H9 (cell line): Measurements from ENCODE around the gene GFM2. TPM values are rescaled to one million over a fixed set of nuclear protein-coding genes. Genes with fewer than 3 reads are reported as not detected.
"Not testable (repeated sequence)": the region's sequence is repeated elsewhere in the genome, so short reads cannot be mapped to it uniquely, and the experiment has no call there.

ENCODE experiments used
- DNase-seq: peaks from one replicate; pipeline ENCODE4 v3.0.0-alpha.2; 2017
- H2AFZ ChIP-seq: one replicate; pipeline ENCODE4 v1.6.1; 2013; ENCODE audit warnings: mild to moderate bottlenecking, low read length, control low read depth, moderate library complexity
- H2AK5ac ChIP-seq: 2 replicates; pipeline ENCODE4 v1.6.1; 2013; ENCODE audit warnings: low read length, control low read depth, mixed read lengths; ENCODE audit not compliant: insufficient read length
- H2BK120ac ChIP-seq: one replicate; pipeline ENCODE4 v1.6.1; 2013; ENCODE audit warnings: low read depth, mild to moderate bottlenecking, low read length, control low read depth, inconsistent platforms; ENCODE audit not compliant: poor library complexity, severe bottlenecking
- H2BK12ac ChIP-seq: 2 replicates; pipeline ENCODE4 v1.6.1; 2013; ENCODE audit warnings: low read length, control low read depth, mixed read lengths, low read depth; ENCODE audit not compliant: insufficient read length
- H2BK15ac ChIP-seq: 2 replicates; pipeline ENCODE4 v1.6.1; 2013; ENCODE audit warnings: low read depth, low read length, control low read depth
- H2BK20ac ChIP-seq: one replicate; pipeline ENCODE4 v1.6.1; 2013; ENCODE audit warnings: low read depth, mild to moderate bottlenecking, low read length, control low read depth, inconsistent platforms; ENCODE audit not compliant: poor library complexity, severe bottlenecking
- H2BK5ac ChIP-seq: 2 replicates; pipeline ENCODE4 v1.6.1; 2013; ENCODE audit warnings: low read length, control low read depth, mixed read lengths; ENCODE audit not compliant: insufficient read length
- H3K14ac ChIP-seq: 2 replicates; pipeline ENCODE4 v1.6.1; 2013; ENCODE audit warnings: low read length, control low read depth; ENCODE audit not compliant: insufficient read depth
- H3K18ac ChIP-seq: 2 replicates; pipeline ENCODE4 v1.6.1; 2013; ENCODE audit warnings: low read depth, mild to moderate bottlenecking, mixed read lengths, low read length, control low read depth; ENCODE audit not compliant: insufficient read length
- H3K23ac ChIP-seq: 2 replicates; pipeline ENCODE4 v1.6.1; 2013; ENCODE audit warnings: low read length, control low read depth, mixed read lengths, low read depth; ENCODE audit not compliant: insufficient read length
- H3K23me2 ChIP-seq: 2 replicates; pipeline ENCODE4 v1.6.1; 2013; ENCODE audit warnings: low read depth, mild to moderate bottlenecking, mixed read lengths, low read length, control low read depth; ENCODE audit not compliant: insufficient read length, poor library complexity, severe bottlenecking
- H3K27ac ChIP-seq: 2 replicates; pipeline ENCODE4 v1.5.1; 2013; ENCODE audit warnings: low read length, control low read depth, mixed read lengths, low read depth; ENCODE audit not compliant: insufficient read length
- H3K27me3 ChIP-seq: 2 replicates; pipeline ENCODE4 v1.6.1; 2013; ENCODE audit warnings: low read length, control low read depth, inconsistent platforms; ENCODE audit not compliant: insufficient read depth
- H3K4ac ChIP-seq: 2 replicates; pipeline ENCODE4 v1.6.1; 2013; ENCODE audit warnings: low read depth, mild to moderate bottlenecking, control low read depth, inconsistent platforms, low read length, moderate library complexity
- H3K4me1 ChIP-seq: 2 replicates; pipeline ENCODE4 v1.6.1; 2013; ENCODE audit warnings: low read length, control low read depth, inconsistent platforms; ENCODE audit not compliant: insufficient read depth
- H3K4me2 ChIP-seq: 2 replicates; pipeline ENCODE4 v1.6.1; 2013; ENCODE audit warnings: low read length, control low read depth, mixed read lengths; ENCODE audit not compliant: insufficient read length, insufficient read depth
- H3K56ac ChIP-seq: 2 replicates; pipeline ENCODE4 v1.6.1; 2013; ENCODE audit warnings: low read depth, mild to moderate bottlenecking, mixed read lengths, low read length, control low read depth; ENCODE audit not compliant: insufficient read length
- H3K79me1 ChIP-seq: 2 replicates; pipeline ENCODE4 v1.6.1; 2013; ENCODE audit warnings: low read depth, mild to moderate bottlenecking, moderate library complexity, low read length, control low read depth, inconsistent platforms; ENCODE audit not compliant: insufficient read depth, poor library complexity, severe bottlenecking
- H3K79me2 ChIP-seq: 2 replicates; pipeline ENCODE4 v1.6.1; 2013; ENCODE audit warnings: low read length, control low read depth, inconsistent platforms; ENCODE audit not compliant: insufficient read depth
- H3K9ac ChIP-seq: 2 replicates; pipeline ENCODE4 v1.6.1; 2013; ENCODE audit warnings: low read length, control low read depth, mixed read lengths; ENCODE audit not compliant: insufficient read length; ENCODE audit errors: extremely low read depth
- H3K9me3 ChIP-seq: one replicate; pipeline ENCODE4 v1.6.1; 2013; ENCODE audit warnings: low read depth, low read length, inconsistent platforms; ENCODE audit not compliant: control insufficient read depth
- H3T11ph ChIP-seq: one replicate; pipeline ENCODE4 v1.6.1; 2013; ENCODE audit warnings: mild to moderate bottlenecking, low read length, control low read depth, inconsistent platforms
- H4K20me1 ChIP-seq: one replicate; pipeline ENCODE4 v1.6.1; 2013; ENCODE audit not compliant: control insufficient read depth, insufficient read length, insufficient read depth
- H4K5ac ChIP-seq: 2 replicates; pipeline ENCODE4 v1.6.1; 2013; ENCODE audit warnings: low read depth, mild to moderate bottlenecking, mixed read lengths, low read length, control low read depth; ENCODE audit not compliant: insufficient read length
- H4K8ac ChIP-seq: replicated peaks from 2 replicates; pipeline ENCODE4 v1.6.1; 2013; ENCODE audit warnings: low read length, control low read depth, mixed read lengths, low read depth; ENCODE audit not compliant: insufficient read length
- H4K91ac ChIP-seq: 2 replicates; pipeline ENCODE4 v1.6.1; 2013; ENCODE audit warnings: low read depth, mild to moderate bottlenecking, moderate library complexity, mixed read lengths, low read length, control low read depth; ENCODE audit not compliant: insufficient read length
- H3K27ac Mint-ChIP-seq, 3 experiments: 2 replicates in 2 of 3; 3 replicates in 1 of 3; pipeline ENCODE4 v1.8.0; 2020 to 2021; ENCODE audit warnings: mixed read lengths in 3 of 3, mild to moderate bottlenecking in 1 of 3, moderate library complexity in 1 of 3
- H3K27me3 Mint-ChIP-seq: 2 replicates; pipeline ENCODE4 v1.8.0; 2021; ENCODE audit warnings: low read depth, mild to moderate bottlenecking, moderate library complexity, mixed read lengths
- H3K36me3 Mint-ChIP-seq, 3 experiments: 2 replicates in 2 of 3; 3 replicates in 1 of 3; pipeline ENCODE4 v1.8.0; 2020 to 2021; ENCODE audit warnings: low read depth in 3 of 3, mixed read lengths in 3 of 3; ENCODE audit not compliant: insufficient read depth in 1 of 3
- H3K4me1 Mint-ChIP-seq, 2 experiments: 2 replicates each; pipeline ENCODE4 v1.8.0; 2020; ENCODE audit warnings: mixed read lengths in 2 of 2
- H3K4me3 Mint-ChIP-seq, 2 experiments: 2 replicates in 1 of 2; 3 replicates in 1 of 2; pipeline ENCODE4 v1.8.0; 2020 to 2021; ENCODE audit warnings: mild to moderate bottlenecking in 2 of 2, mixed read lengths in 2 of 2, moderate library complexity in 1 of 2
- H3K9me3 Mint-ChIP-seq, 2 experiments: 2 replicates in 1 of 2; 3 replicates in 1 of 2; pipeline ENCODE4 v1.8.0; 2020; ENCODE audit warnings: mild to moderate bottlenecking in 2 of 2, mixed read lengths in 2 of 2, moderate library complexity in 1 of 2
- CTCF ChIP-seq: fragments of 200-600 bp; sonication (generic); conservative IDR thresholded peaks from 3 replicates; pipeline ENCODE4 v1.8.0; 2021; ENCODE audit warnings: antibody characterized with exemption, mild to moderate bottlenecking
- WGBS: extraction: QIAGEN DNeasy Blood & Tissue Kit; methylation state at CpG from one replicate; pipeline ENCODE4 v1.1.7; 2013; ENCODE audit warnings: missing lambda C conversion rate, low lambda C conversion rate, mixed read lengths; ENCODE audit not compliant: insufficient read length; ENCODE audit errors: extremely low coverage; 5-methylcytosine and 5-hydroxymethylcytosine counted together
- total RNA-seq: library from RNA; stranded (reverse); gene quantifications from 2 replicates; pipeline ENCODE4 v1.2.1, GENCODE V29; 2021

Gene GFM2
- total RNA-seq, 1 experiment from 2014 or later: 30.0 TPM

GRCh38 chr5:74679966-74680365 is 87.0 kb downstream of the GFM2 start:
- no peak overlapping the region for H3K4me2 ChIP-seq
- WGBS: no CpG with 5 or more reads among the region's 4 CpGs
- no peak overlapping the region for H2BK15ac ChIP-seq
- H3K9me3 ChIP-seq: no peaks in the 10 kb centered on the region
- no peak overlapping the region for H3K4me3 Mint-ChIP-seq
- H3K14ac ChIP-seq: no peak overlapping the region
- H3K79me2 ChIP-seq: no peaks in the 10 kb centered on the region
- H3K56ac ChIP-seq: no peak overlapping the region
- H2BK20ac ChIP-seq: no peak overlapping the region
- no peaks in the 10 kb centered on the region for H4K20me1 ChIP-seq
- peaks cover 13% of the 10 kb centered on the region in 2 experiments for H3K4me1 Mint-ChIP-seq
- no peak overlapping the region for H3K27ac ChIP-seq
- H3T11ph ChIP-seq: no peak overlapping the region
- H3K4me1 ChIP-seq: no peaks in the 10 kb centered on the region
- no peaks in the 10 kb centered on the region; the same call in 1 of the 2 replicates for H3K27me3 Mint-ChIP-seq
- no peak overlapping the region for H3K18ac ChIP-seq
- H2AFZ ChIP-seq: peak overlapping the region; percentile 45
- DNase-seq: no peak
- H3K23me2 ChIP-seq: no peaks in the 10 kb centered on the region
- no peak overlapping the region for H4K91ac ChIP-seq
- no peak overlapping the region for H4K5ac ChIP-seq
- peak overlapping the region in 1 of 3 experiments; percentile 26; a peak in 1 of 7 replicates for H3K27ac Mint-ChIP-seq
- H3K9me3 Mint-ChIP-seq: no peaks in the 10 kb centered on the region
- no peaks in the 10 kb centered on the region for H3K36me3 Mint-ChIP-seq
- H3K23ac ChIP-seq: no peak overlapping the region
- no peak overlapping the region for H2BK120ac ChIP-seq
- H3K27me3 ChIP-seq: no peaks in the 10 kb centered on the region
- no peak overlapping the region for H2BK5ac ChIP-seq
- H3K79me1 ChIP-seq: no peaks in the 10 kb centered on the region
- H2AK5ac ChIP-seq: no peak overlapping the region
- H3K9ac ChIP-seq: no peak overlapping the region
- H4K8ac ChIP-seq: no peak overlapping the region
- no peak overlapping the region for H2BK12ac ChIP-seq
- TF ChIP-seq CTCF: no peak
- H3K4ac ChIP-seq: no peak overlapping the region

- H3K23me2 ChIP-seq, H3K27me3 Mint-ChIP-seq, H4K5ac ChIP-seq, H2BK15ac ChIP-seq, H3K79me1 ChIP-seq, H3K4me3 Mint-ChIP-seq, H2BK120ac ChIP-seq, H3K9me3 Mint-ChIP-seq, H2BK5ac ChIP-seq, H3K56ac ChIP-seq, H2AFZ ChIP-seq, H4K91ac ChIP-seq, H3K23ac ChIP-seq, H3T11ph ChIP-seq, H2BK20ac ChIP-seq, H3K14ac ChIP-seq, H3K4ac ChIP-seq, H3K18ac ChIP-seq, H3K79me2 ChIP-seq, H3K27me3 ChIP-seq, H2AK5ac ChIP-seq, H3K9me3 ChIP-seq, H3K27ac ChIP-seq, H3K4me1 ChIP-seq, H4K8ac ChIP-seq, H4K20me1 ChIP-seq, DNase-seq, H3K4me2 ChIP-seq, H2BK12ac ChIP-seq, H3K36me3 Mint-ChIP-seq, H3K9ac ChIP-seq, H3K27ac Mint-ChIP-seq: not testable (repeated sequence)
- no CpG with 5 or more reads among the region's 3 CpGs for WGBS
- H3K4me1 Mint-ChIP-seq: peaks cover 13% of the 10 kb centered on the region in 2 experiments
These were observed 87.6 kb downstream of the GFM2 start for GRCh38 chr5:74679300-74679699.
